ENCODE measurements around the gene ZNF462.

Gene ZNF462

GRCh38 chr9:106862110-106862820, 701 bp upstream of the ZNF462 start:
- no peak for DNase-seq (ENCODE audit: low read depth)

- no peak for DNase-seq (ENCODE audit: low read depth)
Observed at GRCh38 chr9:106864373-106865143, 1.6 kb downstream of the ZNF462 start.

GRCh38 chr9:106866243-106866642, 3.3 kb downstream of the ZNF462 start:
- no peak for DNase-seq (ENCODE audit: low read depth)

- DNase-seq (ENCODE audit: low read depth): no peak
Observed at GRCh38 chr9:106867286-106867685, 4.3 kb downstream of the ZNF462 start.

GRCh38 chr9:106868087-106868486, 5.1 kb downstream of the ZNF462 start:
- no peak for DNase-seq (ENCODE audit: low read depth)

GRCh38 chr9:106868565-106868964, 5.6 kb downstream of the ZNF462 start:
- DNase-seq (ENCODE audit: low read depth): no peak

- no peak for DNase-seq (ENCODE audit: low read depth)
Observed at GRCh38 chr9:106869028-106869427, 6.1 kb downstream of the ZNF462 start.

- no peak for DNase-seq (ENCODE audit: low read depth)
Observed at GRCh38 chr9:106869458-106869857, 6.5 kb downstream of the ZNF462 start.

- DNase-seq (ENCODE audit: low read depth): no peak
Observed at GRCh38 chr9:106872641-106873040, 9.7 kb downstream of the ZNF462 start.

- DNase-seq (ENCODE audit: low read depth): no peak
Observed at GRCh38 chr9:106874031-106874430, 11.1 kb downstream of the ZNF462 start.

GRCh38 chr9:106874652-106875051, 11.7 kb downstream of the ZNF462 start:
- DNase-seq (ENCODE audit: low read depth): no peak

- DNase-seq (ENCODE audit: low read depth): no peak
Observed at GRCh38 chr9:106875529-106875928, 12.6 kb downstream of the ZNF462 start.

- no peak for DNase-seq (ENCODE audit: low read depth)
Observed at GRCh38 chr9:106877345-106877744, 14.4 kb downstream of the ZNF462 start.

- DNase-seq (ENCODE audit: low read depth): no peak
Observed at GRCh38 chr9:106878081-106878837, 15.3 kb downstream of the ZNF462 start.

- no peak for DNase-seq (ENCODE audit: low read depth)
Observed at GRCh38 chr9:106878934-106879333, 16.0 kb downstream of the ZNF462 start.

GRCh38 chr9:106879439-106879882, 16.5 kb downstream of the ZNF462 start:
- no peak for DNase-seq (ENCODE audit: low read depth)

- DNase-seq (ENCODE audit: low read depth): no peak
Observed at GRCh38 chr9:106880081-106880480, 17.1 kb downstream of the ZNF462 start.

GRCh38 chr9:106880863-106881262, 17.9 kb downstream of the ZNF462 start:
- DNase-seq (ENCODE audit: low read depth): no peak

GRCh38 chr9:106883030-106883429, 20.1 kb downstream of the ZNF462 start:
- DNase-seq (ENCODE audit: low read depth): no peak

- no peak for DNase-seq (ENCODE audit: low read depth)
Observed at GRCh38 chr9:106883626-106884190, 20.7 kb downstream of the ZNF462 start.

- DNase-seq (ENCODE audit: low read depth): no peak
Observed at GRCh38 chr9:106885451-106885850, 22.5 kb downstream of the ZNF462 start.
